HG03520 (cell line): ENCODE measurements around the gene SLC13A5.
"Not testable (repeated sequence)": the region's sequence is repeated elsewhere in the genome, so short reads cannot be mapped to it uniquely, and the experiment has no call there.

Source experiments
- ATAC-seq: cut with Tn5 transposase; IDR thresholded peaks from one replicate; pipeline ENCODE4 v1.9.1; 2021; ENCODE audit warnings: mild to moderate bottlenecking, moderate library complexity; ENCODE audit not compliant: unreplicated experiment

The SLC13A5 gene

GRCh38 chr17:6711081-6711674, 2.0 kb downstream of the SLC13A5 start:
- ATAC-seq: no peak

GRCh38 chr17:6710317-6710716, 2.9 kb downstream of the SLC13A5 start:
- no peak for ATAC-seq

- no peak for ATAC-seq
Measured at GRCh38 chr17:6708357-6708961, 4.7 kb downstream of the SLC13A5 start.

GRCh38 chr17:6706996-6707395, 6.2 kb downstream of the SLC13A5 start:
- no peak for ATAC-seq

- no peak for ATAC-seq
Measured at GRCh38 chr17:6706499-6706898, 6.7 kb downstream of the SLC13A5 start.

- no peak for ATAC-seq
Measured at GRCh38 chr17:6704470-6705052, 8.6 kb downstream of the SLC13A5 start.

- no peak for ATAC-seq
Measured at GRCh38 chr17:6703751-6704150, 9.4 kb downstream of the SLC13A5 start.

GRCh38 chr17:6702567-6703215, 10.5 kb downstream of the SLC13A5 start:
- ATAC-seq: no peak

- ATAC-seq: no peak
Measured at GRCh38 chr17:6701719-6702118, 11.4 kb downstream of the SLC13A5 start.

GRCh38 chr17:6700948-6701307, 12.2 kb downstream of the SLC13A5 start:
- ATAC-seq: no peak

- no peak for ATAC-seq
Measured at GRCh38 chr17:6699997-6700947, 12.9 kb downstream of the SLC13A5 start.

- no peak for ATAC-seq
Measured at GRCh38 chr17:6698004-6698403, 15.2 kb downstream of the SLC13A5 start.

- no peak for ATAC-seq
Measured at GRCh38 chr17:6696906-6697305, 16.3 kb downstream of the SLC13A5 start.

GRCh38 chr17:6695565-6695964, 17.6 kb downstream of the SLC13A5 start:
- ATAC-seq: no peak

- ATAC-seq: no peak
Measured at GRCh38 chr17:6695051-6695450, 18.1 kb downstream of the SLC13A5 start.

- ATAC-seq: not testable (repeated sequence)
Measured at GRCh38 chr17:6691958-6692357, 21.2 kb downstream of the SLC13A5 start.

GRCh38 chr17:6691546-6691945, 21.6 kb downstream of the SLC13A5 start:
- ATAC-seq: no peak

- ATAC-seq: no peak
Measured at GRCh38 chr17:6690641-6691040, 22.5 kb downstream of the SLC13A5 start.

- no peak for ATAC-seq
Measured at GRCh38 chr17:6688944-6689343, 24.2 kb downstream of the SLC13A5 start.

GRCh38 chr17:6686026-6686425, 27.1 kb downstream of the SLC13A5 start:
- no peak for ATAC-seq
